IPS DF 19.7 (cell line): ENCODE data around the gene ZFYVE21.
"Not testable (repeated sequence)": the region's sequence is repeated elsewhere in the genome, so short reads cannot be mapped to it uniquely, and the experiment has no call there.

Experiments used
- DNase-seq: peaks from one replicate; pipeline ENCODE4 v3.0.0-alpha.2; 2013; ENCODE audit warnings: low read depth, low spot score

ZFYVE21 gene

DNA sequence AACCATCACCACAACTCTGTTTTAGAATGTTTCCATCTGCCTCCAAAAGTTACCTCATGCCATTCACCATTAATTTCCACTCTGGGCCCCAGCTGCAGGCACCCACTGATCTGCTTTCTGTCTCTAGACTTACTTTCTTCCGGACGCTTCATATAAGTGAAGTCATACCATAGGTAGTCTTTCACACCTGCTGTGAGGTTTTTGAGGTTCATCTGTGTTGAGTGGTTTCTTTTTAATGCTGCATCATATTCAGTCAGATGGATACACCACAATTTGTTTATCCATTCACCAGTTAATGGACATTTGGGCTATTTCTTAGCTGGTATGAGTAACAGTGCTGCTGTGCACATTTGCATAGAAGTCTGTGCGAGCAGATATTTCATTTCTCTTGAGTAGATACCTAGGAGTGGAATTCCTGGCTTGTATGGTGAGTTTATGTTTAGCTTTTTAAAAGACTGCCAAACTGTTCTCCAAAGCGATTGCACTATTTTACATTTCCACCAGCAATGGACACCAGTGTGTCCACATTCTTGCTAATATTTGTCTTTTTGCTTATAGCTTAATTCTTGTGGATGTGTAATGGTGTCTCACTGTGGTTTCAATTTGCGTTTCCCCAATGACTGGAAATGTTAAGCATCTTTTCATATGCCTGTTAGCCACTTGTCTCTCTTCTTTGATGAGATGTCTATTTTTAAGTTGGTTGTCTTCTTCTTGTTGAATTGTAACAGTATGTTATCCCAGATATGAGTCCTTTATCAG is 48.3 kb downstream of the ZFYVE21 start:
- no peak for DNase-seq

DNA sequence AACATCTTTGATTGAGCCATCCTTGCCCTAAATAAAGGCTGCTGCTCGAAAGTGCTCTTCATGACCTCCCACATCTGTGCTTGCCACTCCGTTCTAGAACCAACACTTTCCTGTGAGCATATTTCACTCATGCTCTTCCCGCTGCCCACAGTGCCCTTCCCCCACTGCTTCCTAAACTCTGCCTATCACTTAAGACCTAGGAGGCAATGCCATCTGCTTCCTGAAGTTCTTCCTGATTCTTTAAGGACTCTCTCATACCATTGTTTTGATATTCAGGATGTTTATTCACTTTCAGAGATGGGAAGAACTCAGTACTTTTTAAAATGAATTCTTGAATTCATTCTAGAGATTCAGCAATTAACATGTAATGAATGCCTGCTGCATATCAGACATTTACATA is 49.9 kb downstream of the ZFYVE21 start:
- no peak for DNase-seq

DNA sequence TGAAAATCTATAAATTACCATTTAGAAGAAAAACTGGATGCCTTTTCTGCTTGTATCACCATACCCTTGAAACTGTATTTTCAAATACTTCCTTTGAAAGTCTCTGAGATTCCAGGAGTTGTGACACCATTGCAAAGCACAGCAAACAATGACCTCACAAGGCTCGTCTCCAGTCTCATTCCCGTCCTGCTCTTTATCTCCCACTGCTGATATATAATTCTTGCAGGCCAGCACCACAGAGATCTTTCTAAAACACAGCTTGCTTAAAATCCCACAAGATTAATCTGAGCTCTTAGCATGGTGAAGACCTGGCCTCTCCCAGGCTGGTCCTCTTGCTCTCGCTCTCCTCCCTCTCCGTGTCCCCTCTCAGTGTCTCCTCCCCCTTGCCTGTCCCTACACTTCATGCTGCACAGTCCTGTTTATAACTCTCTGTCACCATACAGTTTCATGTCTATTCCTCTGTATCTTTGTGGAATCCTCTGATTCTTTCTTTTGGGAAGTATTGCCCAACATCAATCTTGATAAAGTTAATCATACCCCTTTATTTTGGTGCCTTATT is 51.8 kb downstream of the ZFYVE21 start:
- DNase-seq: no peak

DNA sequence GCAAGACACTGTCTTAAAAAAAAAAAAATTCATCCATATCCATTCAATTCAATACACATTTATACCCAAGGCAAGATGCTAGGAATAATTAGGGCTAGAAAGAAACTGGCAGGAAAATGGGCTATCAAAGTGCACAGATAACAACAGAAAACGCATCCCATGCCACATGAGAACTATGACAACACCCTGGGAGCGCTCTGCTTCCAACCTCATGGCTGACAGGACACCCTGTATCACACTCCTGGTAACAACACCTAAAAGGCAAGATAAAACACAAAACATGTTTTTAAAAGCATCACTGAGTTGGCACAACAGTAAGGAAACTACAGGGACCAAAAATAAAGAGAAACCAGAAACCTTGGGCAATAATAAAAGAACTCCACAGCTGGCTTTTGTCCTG is 54.9 kb downstream of the ZFYVE21 start:
- DNase-seq: no peak

DNA sequence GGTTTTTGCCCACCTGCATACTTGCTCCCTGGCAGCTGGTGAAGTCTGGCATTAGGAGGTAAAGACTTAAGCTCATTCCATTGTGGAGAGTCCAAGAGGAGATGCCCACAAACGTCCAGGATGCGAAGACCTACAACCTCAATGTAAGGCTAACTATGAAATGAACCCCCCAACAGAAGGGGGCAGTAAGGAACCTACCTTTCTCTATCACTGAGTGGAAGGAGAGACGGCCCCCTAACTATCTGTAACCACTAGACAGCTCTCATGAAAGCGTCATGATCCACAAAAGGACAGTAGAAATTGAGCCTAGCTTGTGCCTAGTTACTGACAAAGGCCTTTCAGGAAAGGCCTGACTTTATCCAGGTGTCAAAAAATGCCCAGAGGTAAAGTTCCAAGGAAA is 55.3 kb downstream of the ZFYVE21 start:
- peak; percentile 28 for DNase-seq

DNA sequence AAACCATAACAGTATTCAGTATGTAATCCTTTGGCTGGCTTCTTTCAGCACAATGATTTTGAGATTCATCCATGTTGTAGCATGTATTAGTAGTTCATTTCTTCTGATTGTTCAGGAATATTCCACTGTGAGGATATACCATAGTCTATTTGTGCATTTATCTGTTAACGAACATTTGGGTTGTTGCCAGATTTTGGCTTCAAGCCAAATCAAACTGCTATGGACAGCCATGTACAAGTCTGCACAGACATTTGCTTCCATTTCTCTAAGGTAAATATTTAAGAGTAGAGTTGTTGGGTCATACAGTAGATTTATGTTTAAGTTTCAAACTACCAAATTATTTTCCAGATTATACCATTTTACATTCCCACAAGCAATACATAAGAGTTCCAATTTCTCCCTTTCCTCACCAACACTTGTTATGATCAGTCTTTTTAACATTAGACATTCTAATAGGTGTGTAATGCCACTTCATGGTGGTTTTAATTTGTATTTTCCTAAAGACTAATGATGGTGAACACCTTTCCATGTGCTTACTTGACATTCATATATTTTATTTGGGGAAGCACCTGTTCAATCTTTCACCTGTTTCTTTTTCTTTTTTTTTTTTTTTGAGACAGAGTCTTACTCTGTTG is 56.6 kb downstream of the ZFYVE21 start:
- no peak for DNase-seq

DNA sequence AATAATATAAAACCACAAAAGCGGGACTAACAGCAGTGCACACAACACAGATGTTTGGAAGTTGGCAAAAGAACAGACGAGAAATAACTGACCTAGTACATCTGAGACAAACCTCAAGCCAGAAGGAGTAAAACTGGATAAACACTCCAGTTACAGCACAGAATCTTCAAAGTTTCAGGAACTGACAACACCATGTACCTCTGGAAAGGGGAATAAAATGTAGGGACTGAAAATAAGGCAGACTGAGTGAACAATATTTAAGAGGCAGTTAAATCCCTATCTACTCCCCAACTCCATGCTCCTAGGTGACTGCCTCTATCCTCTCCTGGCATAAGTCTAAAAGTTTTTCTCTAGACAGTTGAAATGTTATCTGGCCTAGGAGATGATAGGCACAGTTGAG is 57.9 kb downstream of the ZFYVE21 start:
- no peak for DNase-seq

DNA sequence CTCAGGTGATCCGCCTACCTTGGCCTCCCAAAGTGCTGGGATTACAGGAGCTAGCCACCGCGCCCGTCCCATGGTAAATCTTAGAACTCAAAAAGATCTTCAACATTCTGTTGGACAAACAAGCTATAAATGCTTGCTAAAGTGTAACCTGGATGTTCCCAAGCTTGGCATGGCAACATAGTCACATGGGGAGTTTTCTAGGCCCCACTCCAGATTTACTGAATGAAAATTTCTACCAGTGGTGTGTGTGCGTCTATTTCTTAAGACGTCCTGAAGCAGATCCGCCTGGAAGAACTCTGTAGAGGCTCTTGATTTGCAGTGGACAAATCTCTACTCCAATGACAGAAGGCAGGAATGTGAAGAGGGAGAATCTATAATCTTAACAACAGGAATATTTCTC is 59.9 kb downstream of the ZFYVE21 start:
- DNase-seq: no peak

DNA sequence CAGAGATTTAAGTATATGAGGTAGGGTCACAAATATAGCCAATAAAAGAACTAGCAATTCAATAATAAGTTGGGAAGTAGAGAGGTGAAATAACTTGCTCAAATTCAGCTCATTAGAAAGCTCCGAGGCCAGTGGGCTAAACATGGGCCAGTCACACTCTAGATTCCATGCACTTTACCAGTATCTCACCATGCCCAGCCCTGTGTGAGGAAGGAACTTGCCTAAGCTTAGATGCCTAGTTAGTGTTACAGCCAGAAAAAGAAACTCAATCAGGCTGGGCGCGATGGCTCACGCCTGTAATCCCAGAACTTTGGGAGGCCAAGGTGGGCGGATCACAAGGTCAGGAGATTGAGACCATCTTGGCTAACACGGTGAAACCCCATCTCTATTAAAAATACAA is 60.7 kb downstream of the ZFYVE21 start:
- DNase-seq: not testable (repeated sequence)

DNA sequence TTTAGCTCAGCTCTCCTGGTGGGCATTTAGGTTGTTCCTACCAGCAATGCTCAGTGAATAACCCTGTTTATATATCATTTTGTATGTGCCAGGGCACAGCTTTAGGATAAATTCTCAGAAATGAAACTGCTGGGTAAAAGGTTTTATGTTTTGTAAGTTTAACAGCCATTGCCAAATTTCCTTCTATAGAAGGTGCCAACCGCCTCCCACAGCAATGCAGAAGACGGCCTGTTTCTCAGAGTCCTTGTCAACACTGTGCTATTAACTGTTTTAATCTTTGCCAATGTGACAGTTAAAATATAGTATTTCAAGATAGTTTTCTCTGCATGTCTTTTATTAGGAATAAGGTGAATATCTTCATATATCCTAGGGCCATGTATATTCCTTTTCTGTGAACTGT is 66.8 kb downstream of the ZFYVE21 start:
- no peak for DNase-seq
